GM18502 (cell line): ENCODE results near the gene PPP1R16B.
"Not testable (repeated sequence)": the region's sequence is repeated elsewhere in the genome, so short reads cannot be mapped to it uniquely, and the experiment has no call there.

ENCODE experiments used
- ATAC-seq: cut with Tn5 transposase; IDR thresholded peaks from one replicate; pipeline ENCODE4 v1.9.1; 2021; ENCODE audit warnings: mild to moderate bottlenecking; ENCODE audit not compliant: unreplicated experiment, poor library complexity

The PPP1R16B gene

GRCh38 chr20:38842558-38842981 lies 37.1 kb downstream of the PPP1R16B start:
- ATAC-seq: peak; percentile 86

- no peak for ATAC-seq
Measured at GRCh38 chr20:38843346-38843745, 37.8 kb downstream of the PPP1R16B start.

- no peak for ATAC-seq
Measured at GRCh38 chr20:38844963-38845362, 39.5 kb downstream of the PPP1R16B start.

GRCh38 chr20:38847840-38848239 lies 42.3 kb downstream of the PPP1R16B start:
- no peak for ATAC-seq

- ATAC-seq: no peak
Measured at GRCh38 chr20:38853759-38854158, 48.3 kb downstream of the PPP1R16B start.

- ATAC-seq: no peak
Measured at GRCh38 chr20:38854654-38855066, 49.2 kb downstream of the PPP1R16B start.

GRCh38 chr20:38855356-38855755 lies 49.9 kb downstream of the PPP1R16B start:
- no peak for ATAC-seq

GRCh38 chr20:38856570-38856969 lies 51.1 kb downstream of the PPP1R16B start:
- ATAC-seq: no peak

- no peak for ATAC-seq
Measured at GRCh38 chr20:38857703-38858102, 52.2 kb downstream of the PPP1R16B start.

GRCh38 chr20:38859070-38859690 lies 53.7 kb downstream of the PPP1R16B start:
- no peak for ATAC-seq

- ATAC-seq: not testable (repeated sequence)
Measured at GRCh38 chr20:38859857-38860256, 54.4 kb downstream of the PPP1R16B start.

- no peak for ATAC-seq
Measured at GRCh38 chr20:38861071-38861401, 55.5 kb downstream of the PPP1R16B start.

- no peak for ATAC-seq
Measured at GRCh38 chr20:38862226-38862625, 56.7 kb downstream of the PPP1R16B start.

GRCh38 chr20:38863024-38863851 lies 57.7 kb downstream of the PPP1R16B start:
- peak; percentile 73 for ATAC-seq

- no peak for ATAC-seq
Measured at GRCh38 chr20:38864662-38865061, 59.2 kb downstream of the PPP1R16B start.

- ATAC-seq: no peak
Measured at GRCh38 chr20:38866265-38867061, 61.0 kb downstream of the PPP1R16B start.

- no peak for ATAC-seq
Measured at GRCh38 chr20:38867062-38867359, 61.5 kb downstream of the PPP1R16B start.

- no peak for ATAC-seq
Measured at GRCh38 chr20:38870733-38871559, 65.4 kb downstream of the PPP1R16B start.

- no peak for ATAC-seq
Measured at GRCh38 chr20:38871560-38871953, 66.1 kb downstream of the PPP1R16B start.

GRCh38 chr20:38872036-38872435 lies 66.5 kb downstream of the PPP1R16B start:
- no peak for ATAC-seq
